ENCODE results near the gene IGFBP6. TPM values are rescaled to one million over a fixed set of nuclear protein-coding genes. Genes with fewer than 3 reads are reported as not detected.
A peak's percentile ranks its signal among the peaks of the same experiment; 100 is the strongest.

The IGFBP6 gene
- total and polyA plus RNA-seq, 9 of the 15 experiments (the other 6 are each of a cell fraction or from before 2014, with no cell fraction given), result 0.15 to 1.4 (median 0.54) TPM

- TF ChIP-seq ZBTB11 (CRISPR knock-in tag; IDR thresholded peaks at IDR 0.05) (no peak), TRIM28 (IDR thresholded peaks at IDR 0.05) (no peak), EZH2 (IDR thresholded peaks at IDR 0.05; ENCODE audit: borderline replicate concordance, low read depth, low read length) (no peak), ZNF507 (tag; conservative IDR thresholded peaks at IDR 0.05) (no peak), NR1H2 (CRISPR knock-in tag; IDR thresholded peaks at IDR 0.05) (no peak), ARID1B (IDR thresholded peaks at IDR 0.05) (peak; percentile 69), KLF13 (tag; IDR thresholded peaks at IDR 0.05; ENCODE audit: borderline replicate concordance, low read depth) (no peak), SMAD3 (CRISPR knock-in tag; conservative IDR thresholded peaks at IDR 0.05) (no peak), THRAP3 (IDR thresholded peaks at IDR 0.05; ENCODE audit: borderline replicate concordance) (no peak), ARID2 (IDR thresholded peaks at IDR 0.05) (peak; percentile 79; the same call in 1 of the 2 replicates), MNT (conservative IDR thresholded peaks at IDR 0.05) (0 out of 4 replicates have a peak, but pooled peaks of 1 of the 2 experiments have one; percentile 41), ZNF561 (CRISPR knock-in tag; conservative IDR thresholded peaks at IDR 0.05) (no peak), ZNF589 (CRISPR knock-in tag; IDR thresholded peaks at IDR 0.05; ENCODE audit: low read depth) (no peak), ZC3H11A (IDR thresholded peaks at IDR 0.05; ENCODE audit: low read depth, low read length) (no peak), GTF3C2 (IDR thresholded peaks at IDR 0.05; ENCODE audit: borderline replicate concordance, extremely low read depth, insufficient read length) (no peak), E4F1 (CRISPR knock-in tag; IDR thresholded peaks at IDR 0.05; ENCODE audit: borderline replicate concordance) (no peak)
These were observed 1.8 kb downstream of the IGFBP6 start (continued) for GRCh38 chr12:53099071-53099882.
